ENCODE results near the gene RGS9BP.

GRCh38 chr19:32709032-32709431 is 33.4 kb downstream of the RGS9BP start:
- TF ChIP-seq CTCF (CRISPR knock-in tag; IDR thresholded peaks at IDR 0.05) (no peak), POLR2A (IDR thresholded peaks at IDR 0.05; ENCODE audit: insufficient read depth in 1 of 2, low read depth in 2 of 2, low read length in 2 of 2) (no peak), ETV6 (CRISPR knock-in tag; conservative IDR thresholded peaks at IDR 0.05) (no peak), ELF1 (CRISPR knock-in tag; IDR thresholded peaks at IDR 0.05) (no peak), SNAPC5 (CRISPR knock-in tag; IDR thresholded peaks at IDR 0.05; ENCODE audit: borderline replicate concordance) (no peak), EP300 (IDR thresholded peaks at IDR 0.05; ENCODE audit: low read depth in 2 of 2, low read length in 2 of 2) (no peak), EP300 (CRISPR knock-in tag; IDR thresholded peaks at IDR 0.05; ENCODE audit: borderline replicate concordance) (no peak), TAF15 (IDR thresholded peaks at IDR 0.05; ENCODE audit: low read depth, low read length, poor library complexity, severe bottlenecking) (no peak), U2AF2 (IDR thresholded peaks at IDR 0.05; ENCODE audit: low read depth, low read length) (no peak), SMAD9 (CRISPR knock-in tag; IDR thresholded peaks at IDR 0.05) (no peak), HNRNPH1 (optimal IDR thresholded peaks at IDR 0.05; ENCODE audit: low read depth, low read length) (no peak)

Measured in HepG2 (cell line).